Mesenteric fat pad (tissue), 1 donor: ENCODE data around the gene PSPN. TPM values are rescaled to one million over a fixed set of nuclear protein-coding genes. Genes with fewer than 3 reads are reported as not detected.
A peak's percentile ranks its signal among the peaks of the same experiment; 100 is the strongest.
"Not testable (repeated sequence)": the region's sequence is repeated elsewhere in the genome, so short reads cannot be mapped to it uniquely, and the experiment has no call there.

Source experiments
- DNase-seq: peaks from one replicate; pipeline ENCODE4 v3.0.0-alpha.2; 2020; ENCODE audit warnings: low spot score
- total RNA-seq: library from RNA; stranded (reverse); fragmentation: NEBNext Ultra II Directional; extraction: Animal tissue kit (Norgen Biotek cat#: 25700); gene quantifications from one replicate; pipeline ENCODE4 v1.2.1, GENCODE V29; 2021
- donor health status: DM: yes; HTN: yes; CAD: no.

PSPN gene
- total RNA-seq, 1 donor from 2014 or later: 0.87 TPM

- DNase-seq: no peak
Observed at GRCh38 chr19:6406401-6406800, 30.7 kb upstream of the PSPN start.

GRCh38 chr19:6402837-6403608 lies 27.3 kb upstream of the PSPN start:
- no peak for DNase-seq

GRCh38 chr19:6402058-6402457 lies 26.3 kb upstream of the PSPN start:
- no peak for DNase-seq

GRCh38 chr19:6400062-6400944 lies 24.6 kb upstream of the PSPN start:
- not testable (repeated sequence) for DNase-seq

- no peak for DNase-seq
Observed at GRCh38 chr19:6396305-6396704, 20.6 kb upstream of the PSPN start.

GRCh38 chr19:6394831-6395230 lies 19.1 kb upstream of the PSPN start:
- DNase-seq: no peak

- DNase-seq: no peak
Observed at GRCh38 chr19:6393983-6394412, 18.3 kb upstream of the PSPN start.

GRCh38 chr19:6393074-6393982 lies 17.6 kb upstream of the PSPN start, which contains the start of gene GTF2F1:
TSS of gene GTF2F1 (minus strand) at chr19:6393164. CDS start at chr19:6392995, 169 bp downstream.
- peak; percentile 98 for DNase-seq

GRCh38 chr19:6392221-6393073 lies 16.7 kb upstream of the PSPN start:
- DNase-seq: no peak

- no peak for DNase-seq
Observed at GRCh38 chr19:6387372-6387771, 11.6 kb upstream of the PSPN start.

GRCh38 chr19:6384381-6384780 lies 8.6 kb upstream of the PSPN start:
- no peak for DNase-seq

- no peak for DNase-seq
Observed at GRCh38 chr19:6383188-6383587, 7.5 kb upstream of the PSPN start.

- DNase-seq: no peak
Observed at GRCh38 chr19:6381030-6381750, 5.5 kb upstream of the PSPN start.

- no peak for DNase-seq
Observed at GRCh38 chr19:6379744-6380143, 4.0 kb upstream of the PSPN start.

GRCh38 chr19:6378486-6378885 lies 2.8 kb upstream of the PSPN start:
- no peak for DNase-seq

GRCh38 chr19:6378041-6378440 lies 2.3 kb upstream of the PSPN start:
- DNase-seq: no peak

- no peak for DNase-seq
Observed at GRCh38 chr19:6376512-6377190, 918 bp upstream of the PSPN start.

- no peak for DNase-seq
Observed at GRCh38 chr19:6374711-6375410, 872 bp downstream of the PSPN start.
